NCI-H2029 treated with DMSO at 0.1 percent for 48 hours (cell line): Measurements from ENCODE around the gene STIM2.
A peak's percentile ranks its signal among the peaks of the same experiment; 100 is the strongest.
"Not testable (repeated sequence)": the region's sequence is repeated elsewhere in the genome, so short reads cannot be mapped to it uniquely, and the experiment has no call there.

Experiments
- DNase-seq: peaks from one replicate; lab custom pipeline; 2025; lab: John Stamatoyannopoulos, UW

The STIM2 gene

GRCh38 chr4:26860157-26860921 lies at the start of gene STIM2:
Gene STIM2, plus strand, starts transcription at chr4:26860841.
- peak; percentile 89 for DNase-seq

- DNase-seq, result not testable (repeated sequence)
These were observed 49.1 kb upstream of the STIM2 start for GRCh38 chr4:26811571-26811970.

- DNase-seq, result no peak
These were observed 48.5 kb upstream of the STIM2 start for GRCh38 chr4:26812049-26812714.

DNA sequence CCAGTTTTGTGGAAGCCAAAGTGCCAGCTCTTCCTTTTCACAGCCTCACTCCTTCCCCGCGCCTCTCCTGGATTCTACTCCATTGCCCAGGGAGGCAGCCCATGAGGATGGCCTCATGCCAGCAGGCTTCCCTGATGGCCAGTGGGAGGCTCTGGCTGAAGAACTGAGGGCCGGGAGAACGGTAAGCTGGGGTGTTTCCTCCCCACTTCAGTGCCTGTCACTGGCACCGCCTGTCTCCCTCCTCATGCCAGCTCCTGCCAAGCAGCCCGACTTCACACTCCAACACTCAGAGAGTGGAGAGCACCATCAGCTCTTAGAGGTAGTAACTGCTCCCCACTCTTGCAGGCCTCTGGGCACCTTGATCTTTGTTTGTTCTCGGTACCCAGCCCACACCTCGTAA lies 46.9 kb upstream of the STIM2 start:
- DNase-seq, result peak; percentile 20

DNA sequence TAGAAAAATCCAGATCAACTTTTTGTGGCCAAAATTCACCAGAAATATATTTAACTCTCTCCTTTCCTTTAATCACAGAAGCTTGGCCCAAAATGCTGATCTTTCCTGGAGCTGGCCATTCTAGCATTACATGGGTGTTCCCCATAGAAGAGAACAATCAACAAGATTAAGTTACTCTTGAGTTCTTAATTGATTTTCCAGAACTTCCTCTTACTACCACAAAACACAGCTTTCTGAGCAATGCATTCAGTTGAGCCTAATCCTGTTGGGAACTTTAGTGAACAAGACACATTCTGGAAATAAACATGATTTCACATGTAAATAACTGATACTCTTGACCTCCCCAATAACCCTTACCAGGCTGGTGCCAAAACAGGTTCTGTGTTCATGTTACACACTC lies 45.4 kb upstream of the STIM2 start:
- no peak for DNase-seq

- no peak for DNase-seq
These were observed 44.9 kb upstream of the STIM2 start for GRCh38 chr4:26815706-26816105.

DNA sequence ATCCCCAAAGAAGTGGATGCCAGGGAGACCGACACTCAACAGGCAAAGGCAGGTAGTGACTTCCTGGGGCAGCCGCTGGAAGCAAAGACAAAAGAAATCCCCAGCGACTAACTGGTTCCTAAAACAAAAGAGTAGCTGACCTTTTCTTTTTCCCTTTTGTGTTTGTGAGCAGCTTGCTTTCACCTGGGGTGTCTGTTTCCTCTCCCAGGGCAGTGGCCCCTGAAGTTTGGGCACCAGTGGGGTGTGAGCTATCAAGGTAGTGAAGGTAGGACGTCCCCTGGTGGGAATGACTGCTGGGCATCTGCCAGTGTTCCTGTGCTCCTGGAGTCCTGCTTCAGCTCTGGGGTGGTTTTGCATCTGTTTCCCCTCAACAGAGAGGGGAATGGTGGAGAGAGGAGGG lies 41.6 kb upstream of the STIM2 start:
- no peak for DNase-seq

GRCh38 chr4:26819478-26820095 lies 41.1 kb upstream of the STIM2 start:
- DNase-seq, result no peak

DNA sequence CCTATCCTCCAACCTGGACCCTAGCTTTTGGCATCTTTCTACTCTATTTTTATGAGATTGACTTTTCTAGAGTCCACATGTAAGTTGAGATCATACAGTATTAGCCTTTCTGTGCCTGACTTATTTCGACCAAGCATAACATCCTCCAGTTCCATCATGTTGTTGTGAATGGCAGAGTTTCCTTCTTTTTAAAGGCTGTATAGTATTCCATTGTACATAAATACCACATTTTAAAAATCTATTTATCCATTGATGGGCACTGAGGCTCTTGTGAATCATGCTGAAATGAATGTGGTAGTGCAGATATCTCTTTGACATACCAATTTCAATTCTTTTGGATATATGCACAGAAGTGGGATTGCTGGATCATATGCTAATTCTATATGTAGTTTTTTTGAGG lies 40.3 kb upstream of the STIM2 start:
- DNase-seq, result no peak

- DNase-seq, result no peak
These were observed 39.6 kb upstream of the STIM2 start for GRCh38 chr4:26821031-26821430.

DNA sequence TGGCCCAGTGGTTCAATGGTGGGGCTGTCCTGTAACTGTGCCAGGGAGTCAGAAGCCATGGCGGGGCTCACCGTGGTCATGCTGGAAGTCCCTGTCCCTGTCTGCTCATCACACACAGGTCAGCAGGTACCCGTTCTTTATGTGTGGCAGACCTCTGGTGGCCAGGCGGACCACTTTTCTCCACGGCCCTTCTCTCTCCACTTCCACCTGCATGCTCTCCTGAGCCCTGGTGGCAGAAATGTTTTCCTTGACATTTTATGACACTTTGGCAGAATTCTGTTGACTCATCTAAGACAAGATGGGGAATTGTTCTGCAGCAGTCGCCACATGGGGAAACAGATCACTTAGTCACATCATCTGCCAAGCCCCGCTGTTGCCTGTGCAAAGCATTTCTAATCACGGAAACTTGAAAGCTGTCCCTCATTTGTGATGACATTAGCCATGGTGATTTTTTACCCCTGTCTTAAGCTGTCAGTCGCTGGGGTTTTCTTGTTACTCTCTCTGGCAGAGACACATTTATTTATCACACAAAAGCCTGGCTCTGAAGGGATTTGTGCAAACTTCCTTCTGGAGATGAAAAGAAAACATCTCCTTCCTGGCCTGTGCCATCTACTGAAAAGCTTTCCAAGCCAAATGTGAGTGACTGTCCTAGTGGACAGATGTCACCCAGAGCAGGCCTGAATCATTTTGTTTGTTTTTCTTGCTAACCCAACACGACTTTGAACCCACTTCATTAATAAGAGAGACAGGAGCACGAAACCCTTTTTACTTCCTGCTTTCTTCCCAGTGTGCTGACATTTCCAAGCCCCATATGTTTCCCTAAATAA lies 38.8 kb upstream of the STIM2 start:
- peak; percentile 19 for DNase-seq

DNA sequence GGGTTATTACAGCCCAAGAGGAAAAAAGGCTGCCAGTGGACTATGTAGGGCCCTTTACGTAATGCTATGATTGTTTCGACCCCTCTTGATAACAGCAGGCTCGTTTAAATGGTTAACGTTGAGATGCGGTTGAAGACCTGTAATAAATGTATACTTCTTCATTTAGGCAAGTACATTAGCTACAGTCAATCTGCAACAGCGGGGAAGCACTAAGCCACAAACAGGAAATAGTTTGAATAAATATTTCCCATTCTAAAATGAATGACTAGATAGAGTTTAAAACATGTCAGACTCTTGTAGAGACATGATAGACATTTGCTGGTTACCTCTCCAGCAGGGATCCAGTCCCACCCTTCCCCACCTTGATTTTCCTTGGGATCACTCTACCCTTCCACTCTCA lies 38.1 kb upstream of the STIM2 start:
- no peak for DNase-seq

DNA sequence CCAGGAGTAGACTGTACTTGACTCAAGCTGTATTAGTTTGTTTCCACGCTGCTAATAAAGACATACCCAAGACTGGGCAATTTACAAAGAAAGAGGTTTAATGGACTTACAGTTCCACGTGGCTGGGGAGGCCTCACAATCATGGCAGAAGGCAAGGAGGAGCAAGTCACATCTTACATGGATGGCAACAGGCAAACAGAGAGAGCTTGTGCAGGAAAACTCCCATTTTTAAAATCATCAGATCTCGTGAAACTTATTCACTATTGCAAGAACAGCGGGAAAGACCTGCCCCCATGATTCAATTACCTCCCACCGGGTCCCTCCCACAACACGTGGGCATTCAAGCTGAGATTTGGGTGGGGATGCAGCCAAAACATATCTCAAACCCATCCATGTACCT lies 37.7 kb upstream of the STIM2 start:
- not testable (repeated sequence) for DNase-seq

- DNase-seq, result no peak
These were observed 37.1 kb upstream of the STIM2 start for GRCh38 chr4:26823583-26823982.

DNA sequence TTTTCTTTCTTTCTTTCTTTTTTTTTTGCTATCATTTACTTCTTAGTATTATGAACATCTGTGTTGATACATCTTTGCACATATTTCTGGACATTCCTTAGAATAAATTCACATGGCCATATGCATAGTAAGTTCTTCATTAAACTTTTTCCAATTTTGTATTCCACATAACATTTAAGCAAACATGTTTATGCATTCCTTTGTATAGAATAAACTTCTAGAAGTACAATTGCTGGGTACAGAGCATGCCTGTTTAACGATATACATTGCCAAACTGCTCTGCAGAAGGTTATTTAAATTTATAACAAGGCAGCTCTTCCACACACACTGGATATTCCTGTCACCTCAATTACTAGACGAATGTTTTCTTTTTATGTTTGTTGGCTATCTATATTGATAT lies 36.0 kb upstream of the STIM2 start:
- no peak for DNase-seq

- DNase-seq, result no peak
These were observed 33.9 kb upstream of the STIM2 start for GRCh38 chr4:26826721-26827120.

GRCh38 chr4:26827336-26827735 lies 33.3 kb upstream of the STIM2 start:
- not testable (repeated sequence) for DNase-seq

GRCh38 chr4:26827798-26828197 lies 32.8 kb upstream of the STIM2 start:
- DNase-seq, result no peak

DNA sequence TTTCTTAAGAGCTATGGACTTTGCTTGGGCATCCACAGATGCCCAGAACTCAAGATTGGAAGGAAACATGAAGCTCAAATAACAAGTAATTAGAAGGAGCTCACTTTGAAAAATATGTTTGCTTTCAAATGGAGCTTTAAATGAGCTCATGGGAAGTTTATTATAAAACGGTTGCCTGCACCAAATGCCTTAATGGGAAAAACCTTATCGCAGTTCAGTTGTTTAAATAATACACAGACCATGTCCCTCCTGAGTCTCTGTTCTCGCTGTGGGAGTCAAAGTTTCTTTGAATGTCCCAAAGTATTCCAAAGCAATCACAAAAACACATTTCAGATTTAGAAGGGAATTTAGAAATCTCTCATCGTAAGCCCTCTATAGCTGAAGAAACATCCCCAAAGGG lies 31.6 kb upstream of the STIM2 start:
- no peak for DNase-seq

GRCh38 chr4:26830033-26830432 lies 30.6 kb upstream of the STIM2 start:
- no peak for DNase-seq

- no peak for DNase-seq
These were observed 29.9 kb upstream of the STIM2 start for GRCh38 chr4:26830701-26831100.

GRCh38 chr4:26836539-26836938 lies 24.1 kb upstream of the STIM2 start:
- no peak for DNase-seq
